Stimulated activated CD8-positive, alpha-beta memory T cell treated with anti-CD3 and anti-CD28 coated beads, Interleukin-12 subunit alpha, Interleukin-12 subunit beta, amount 100 ng/mL, for 24 hours (primary cell): Measurements from ENCODE around the gene TEX29.

Experiments used
- DNase-seq: peaks from one replicate; pipeline ENCODE4 v3.0.0-alpha.2; 2020; ENCODE audit errors: extremely low read depth

TEX29 gene

DNA sequence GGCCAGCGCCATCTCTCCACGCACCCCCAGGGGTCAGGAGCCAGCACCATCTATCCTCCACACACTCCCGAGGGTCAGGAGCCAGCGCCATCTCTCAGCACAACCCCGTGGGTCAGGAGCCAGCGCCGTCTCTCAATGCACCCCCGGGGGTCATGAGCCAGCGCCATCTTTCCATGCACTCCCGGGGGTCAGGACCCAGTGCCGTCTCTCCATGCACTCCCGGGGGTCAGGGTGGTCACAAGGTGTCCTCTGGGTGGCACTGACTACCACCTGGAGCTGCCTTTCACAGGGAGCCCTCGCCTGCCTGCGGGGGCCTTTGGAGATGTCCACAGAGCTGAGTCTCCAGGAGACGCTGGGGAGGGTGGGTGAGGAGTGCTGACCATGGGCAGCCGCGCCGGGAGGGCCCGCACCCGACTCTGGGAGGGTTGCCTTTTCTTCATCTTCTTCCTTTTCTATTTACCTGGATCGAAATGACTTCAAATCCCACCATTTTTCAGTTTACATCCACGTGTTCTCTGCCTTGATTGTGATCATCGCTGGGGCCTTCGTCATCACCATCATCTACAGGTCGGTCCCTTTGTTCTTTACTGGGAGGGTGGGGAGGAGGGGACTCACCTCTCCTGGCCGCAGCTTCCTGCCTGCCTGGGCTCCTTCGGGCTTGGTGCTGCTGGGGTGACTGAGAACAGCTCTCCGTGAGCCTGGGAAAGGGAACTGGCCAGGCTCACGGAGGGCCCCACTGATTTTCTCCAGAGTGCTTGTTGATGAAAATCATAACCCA is 19.1 kb downstream of the TEX29 start:
- no peak for DNase-seq

DNA sequence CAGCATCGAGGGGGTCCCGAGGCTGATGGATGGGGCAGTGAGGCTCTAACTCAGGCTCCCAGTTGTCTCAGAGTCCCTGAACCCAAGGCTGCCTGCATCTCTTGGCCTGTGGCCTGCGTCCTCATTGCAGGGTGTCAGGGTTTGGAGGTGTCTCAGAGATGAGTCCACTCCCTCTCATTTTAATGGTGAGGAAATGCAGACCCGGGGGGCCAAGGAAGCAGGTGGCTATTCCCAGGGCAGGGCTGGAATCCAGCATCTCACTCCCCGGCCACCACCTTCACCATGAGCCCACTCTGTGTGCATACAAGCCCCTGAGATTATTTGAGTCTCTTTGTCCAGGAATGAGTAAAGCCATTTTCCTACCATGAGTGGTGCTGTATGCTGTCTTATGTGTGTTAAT is 21.4 kb downstream of the TEX29 start:
- DNase-seq, result no peak

DNA sequence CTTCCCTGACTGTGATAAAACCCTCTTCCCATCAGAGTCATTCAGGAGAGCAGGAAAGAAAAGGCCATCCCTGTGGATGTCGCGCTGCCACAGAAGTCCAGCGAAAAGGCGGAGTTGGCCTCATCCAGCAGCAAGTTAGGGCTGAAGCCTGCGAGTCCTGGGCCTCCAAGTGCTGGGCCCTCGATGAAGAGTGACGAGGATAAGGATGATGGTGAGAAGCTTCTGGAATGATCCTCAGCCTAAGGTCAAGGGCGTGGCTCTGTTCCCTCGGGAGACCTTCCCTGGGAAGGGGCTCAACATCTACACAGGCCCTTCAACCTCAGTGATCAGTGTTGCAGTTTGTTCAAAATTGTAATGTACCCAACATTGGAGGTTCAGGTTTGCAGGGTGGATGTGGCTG is 22.3 kb downstream of the TEX29 start:
- no peak for DNase-seq

DNA sequence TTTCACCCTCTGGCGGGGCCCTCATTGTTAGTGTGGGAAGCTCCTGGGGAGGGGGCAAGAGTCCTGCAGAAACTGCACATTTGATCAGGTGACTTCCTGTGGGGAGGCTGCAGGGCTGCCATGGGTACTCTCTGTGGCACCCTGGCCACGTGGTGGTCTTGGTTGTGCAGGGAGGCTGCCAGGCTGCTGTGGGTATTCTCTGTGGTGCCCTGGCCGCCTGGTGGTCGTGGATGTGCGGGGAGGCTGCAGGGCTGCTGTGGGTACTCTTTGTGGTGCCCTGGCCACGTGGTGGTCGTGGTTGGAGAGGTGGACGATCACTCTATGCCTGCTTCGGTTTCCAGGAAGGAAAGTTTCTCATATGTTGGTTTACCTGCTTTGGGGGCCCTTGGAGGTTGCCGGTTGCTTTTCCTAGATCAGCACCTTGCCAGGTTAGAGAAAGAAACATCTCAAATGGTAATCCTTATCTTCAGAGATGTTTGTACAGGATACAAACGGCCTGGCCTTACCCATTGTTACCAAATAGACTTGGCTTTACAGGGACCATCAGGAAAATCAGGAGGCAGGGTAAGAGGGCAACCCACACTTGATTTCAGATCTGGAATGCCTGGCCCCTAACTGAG is 22.9 kb downstream of the TEX29 start:
- no peak for DNase-seq

DNA sequence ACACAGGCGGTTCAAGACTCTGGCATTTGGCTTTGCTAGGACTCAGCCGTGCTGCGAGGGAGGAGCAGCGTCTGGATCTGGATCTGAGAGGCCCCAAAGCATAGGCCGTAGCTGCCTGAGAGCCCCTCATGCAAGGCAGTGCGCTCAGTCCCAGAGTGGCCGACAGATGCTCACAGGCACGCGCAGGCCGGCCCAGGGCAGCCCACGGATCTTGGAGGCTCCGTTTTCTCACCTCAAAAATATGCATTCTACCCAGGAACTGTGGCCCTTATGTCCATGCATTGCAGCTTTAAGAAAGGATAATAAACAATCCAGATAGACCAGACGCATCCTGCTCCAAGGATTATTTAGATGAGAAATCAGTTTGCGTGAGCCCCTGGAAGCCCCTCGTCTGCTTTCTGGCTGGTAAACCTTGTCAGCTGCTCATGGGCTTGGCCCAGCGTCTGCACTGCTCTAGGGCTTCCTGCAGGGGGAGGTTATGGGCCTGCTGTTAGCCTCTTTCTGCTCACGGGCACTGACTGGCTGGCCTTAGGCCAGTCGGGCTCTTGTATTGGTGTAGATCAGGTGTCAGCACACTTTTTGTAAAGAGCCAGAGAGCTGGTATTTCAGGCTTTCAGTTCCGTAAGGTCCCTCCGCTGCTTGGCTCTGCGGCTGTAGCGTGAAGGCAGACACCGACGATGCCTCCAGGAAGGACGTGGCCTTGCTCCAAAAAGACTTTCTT is 24.2 kb downstream of the TEX29 start:
- no peak for DNase-seq

DNA sequence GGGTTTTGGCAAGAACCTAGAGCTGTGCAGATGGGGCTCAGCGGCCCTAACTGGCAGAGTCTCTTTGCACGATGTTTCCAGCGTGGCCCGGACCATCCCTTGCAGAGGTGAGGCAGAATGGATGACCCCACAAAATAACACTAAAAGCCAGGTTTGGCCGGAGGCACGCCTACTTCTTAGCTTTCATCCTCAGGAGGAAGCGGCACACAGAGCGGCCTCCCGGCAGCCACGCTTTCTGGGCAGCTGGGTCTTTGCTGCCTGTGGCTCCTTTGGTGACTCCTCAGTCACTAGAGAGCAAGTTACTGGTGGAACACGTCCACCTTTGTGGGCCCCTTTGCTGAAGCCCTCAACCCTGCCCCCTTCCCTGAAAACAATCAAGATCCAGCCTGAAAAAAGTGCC is 25.2 kb downstream of the TEX29 start:
- DNase-seq, result no peak

DNA sequence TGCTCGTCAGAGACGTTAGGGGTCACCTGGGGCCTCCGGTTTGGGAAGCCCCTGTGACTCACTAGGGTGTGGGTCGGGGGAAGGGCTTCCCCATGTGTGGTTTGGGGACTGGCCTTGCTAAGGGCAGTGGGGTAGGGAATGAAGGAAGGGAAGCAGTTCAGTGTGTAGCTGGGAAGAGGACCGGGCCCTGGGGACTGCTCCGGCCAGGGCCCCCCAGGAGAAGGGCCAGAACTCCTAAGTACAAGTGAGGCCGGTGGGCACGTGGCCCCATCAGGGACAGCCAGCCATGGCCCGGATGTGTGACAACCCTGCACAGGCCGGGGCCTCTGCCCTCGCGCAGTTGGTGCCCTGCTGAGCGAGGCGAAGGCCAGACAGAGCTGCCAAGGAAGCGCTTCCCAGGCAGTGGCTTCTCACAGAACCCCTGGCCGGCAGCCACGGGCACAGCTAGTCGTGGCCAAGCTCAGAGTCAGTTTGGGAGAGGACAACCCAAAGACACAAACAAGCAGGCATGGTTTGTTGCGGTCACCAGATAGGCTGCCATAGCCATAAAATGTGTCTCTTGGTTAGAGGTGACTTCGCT is 25.7 kb downstream of the TEX29 start:
- DNase-seq, result no peak

DNA sequence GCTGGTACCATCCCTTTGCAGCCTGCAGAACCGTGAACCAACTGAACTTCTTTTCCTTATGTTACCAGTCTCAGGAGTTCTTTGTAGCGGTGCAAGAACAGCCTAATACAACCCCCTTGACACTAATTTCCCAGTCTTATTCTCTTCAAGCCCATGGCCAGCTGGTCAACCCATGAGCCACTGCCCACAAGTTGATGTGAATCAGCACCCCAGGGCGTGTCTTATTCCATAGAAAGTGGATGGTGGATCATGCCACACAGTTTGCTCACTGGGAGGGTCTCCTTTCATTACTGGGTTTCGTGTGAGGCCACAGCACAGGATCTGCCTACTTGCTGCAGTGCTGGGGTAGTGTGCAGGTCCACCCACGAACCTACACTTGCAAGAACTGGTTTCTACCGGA is 27.0 kb downstream of the TEX29 start:
- no peak for DNase-seq

DNA sequence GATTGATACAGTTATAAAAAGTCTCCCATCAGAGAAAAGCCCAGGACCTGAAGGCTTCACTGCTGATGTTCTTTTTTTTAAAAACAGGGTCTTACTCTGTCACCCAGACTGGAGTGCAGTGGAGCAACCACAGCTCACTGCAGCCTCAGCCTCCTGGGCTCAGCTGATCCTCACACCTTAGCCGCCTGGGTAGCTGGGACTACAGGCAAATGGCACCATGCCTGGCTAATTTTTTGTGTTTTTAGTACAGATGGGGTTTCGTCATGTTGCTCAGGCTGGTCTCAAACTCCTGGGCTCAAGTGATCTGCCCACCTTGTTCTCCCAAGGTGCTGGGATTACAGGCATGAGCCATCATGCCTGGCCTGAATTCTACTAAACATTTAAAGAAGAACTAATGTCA is 33.1 kb downstream of the TEX29 start:
- no peak for DNase-seq

DNA sequence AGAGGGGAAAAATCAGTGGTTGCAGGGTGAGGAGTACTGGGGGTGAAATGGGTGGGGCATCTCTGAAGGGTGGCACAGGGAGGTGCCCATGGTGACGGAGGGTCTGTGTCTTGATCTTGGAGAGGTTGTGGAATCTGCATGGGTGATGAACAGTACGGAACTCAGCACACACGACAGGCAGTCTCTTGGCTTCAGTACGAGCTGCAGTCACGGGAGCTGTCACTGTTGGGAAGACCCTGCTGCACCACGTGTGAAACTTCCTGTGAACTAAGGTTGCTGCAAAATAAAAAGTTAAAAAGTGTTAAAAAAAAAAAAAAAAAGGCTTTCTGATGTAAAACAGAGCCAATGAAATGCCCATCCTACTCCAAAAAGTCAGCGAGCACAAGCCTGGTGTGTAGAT is 34.3 kb downstream of the TEX29 start:
- DNase-seq, result no peak

DNA sequence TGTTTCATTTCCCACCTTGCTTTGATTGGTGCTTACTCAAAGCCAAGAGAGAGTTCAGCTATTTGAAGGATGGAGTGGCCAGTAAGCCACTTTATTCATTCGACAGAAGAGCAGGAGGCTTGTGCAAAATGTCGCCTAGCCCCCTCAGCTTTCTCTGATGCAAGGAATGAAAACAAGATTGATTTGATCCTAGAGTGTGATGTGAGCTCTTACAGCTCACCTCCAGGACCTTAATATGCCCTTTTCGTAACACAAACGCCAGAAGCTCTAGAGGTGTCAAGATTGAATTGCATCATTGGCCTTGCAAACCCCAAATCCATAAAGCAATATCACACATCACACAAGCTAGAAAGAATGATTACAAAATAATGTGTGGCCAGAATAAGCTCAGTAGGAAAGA is 36.4 kb downstream of the TEX29 start:
- no peak for DNase-seq

DNA sequence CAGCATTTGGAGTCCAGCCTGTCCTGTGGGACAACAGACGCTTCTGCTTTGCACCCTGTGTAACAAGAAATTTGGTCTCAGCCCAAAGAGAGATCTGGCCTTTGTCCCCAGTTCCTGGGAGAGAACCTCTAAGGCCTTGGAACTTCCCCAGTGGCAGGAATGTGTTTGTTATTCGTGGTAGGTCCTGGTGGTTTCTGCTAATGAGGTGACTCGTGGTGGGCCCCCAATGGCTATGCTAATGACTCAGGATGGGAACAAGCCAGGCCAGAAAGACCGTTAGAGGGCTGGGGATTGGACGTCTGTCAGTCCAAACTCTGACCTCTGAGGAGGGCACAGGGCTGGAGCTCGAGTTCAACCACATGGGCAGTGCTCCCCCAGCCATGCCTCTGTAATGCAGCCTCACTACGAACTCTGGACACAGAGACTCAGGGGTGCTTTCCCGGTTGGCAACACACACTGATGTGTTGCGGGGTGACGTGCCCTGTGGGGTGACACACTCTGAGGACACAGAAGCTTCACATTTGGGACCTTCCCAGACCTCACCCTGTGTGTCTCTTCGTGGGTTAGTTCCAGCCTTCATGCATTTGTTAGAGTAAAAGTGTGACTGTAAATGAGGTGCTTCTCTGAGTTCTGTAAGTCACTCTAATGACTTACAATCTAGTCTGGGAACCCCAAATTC is 38.9 kb downstream of the TEX29 start:
- DNase-seq, result no peak

DNA sequence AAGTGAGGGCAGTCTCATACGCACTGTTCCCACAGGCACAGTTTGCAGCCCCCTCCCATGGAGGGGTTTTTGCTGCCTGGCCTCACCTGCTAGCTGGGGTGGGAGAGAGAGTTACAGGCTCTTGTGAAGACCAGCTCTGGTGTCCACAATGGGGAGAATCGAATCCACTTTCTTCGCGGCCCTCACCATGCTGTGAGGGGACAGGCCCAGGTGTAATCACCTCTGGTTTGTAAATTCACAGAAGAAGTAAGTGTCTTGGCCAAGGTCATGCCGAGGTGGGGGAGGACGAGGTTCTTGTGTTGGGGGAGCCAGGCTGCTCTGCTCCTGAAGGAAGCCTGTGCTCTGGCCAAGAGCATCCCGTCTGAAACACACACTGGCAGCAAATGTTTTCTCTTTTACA is 39.5 kb downstream of the TEX29 start:
- DNase-seq, result no peak

DNA sequence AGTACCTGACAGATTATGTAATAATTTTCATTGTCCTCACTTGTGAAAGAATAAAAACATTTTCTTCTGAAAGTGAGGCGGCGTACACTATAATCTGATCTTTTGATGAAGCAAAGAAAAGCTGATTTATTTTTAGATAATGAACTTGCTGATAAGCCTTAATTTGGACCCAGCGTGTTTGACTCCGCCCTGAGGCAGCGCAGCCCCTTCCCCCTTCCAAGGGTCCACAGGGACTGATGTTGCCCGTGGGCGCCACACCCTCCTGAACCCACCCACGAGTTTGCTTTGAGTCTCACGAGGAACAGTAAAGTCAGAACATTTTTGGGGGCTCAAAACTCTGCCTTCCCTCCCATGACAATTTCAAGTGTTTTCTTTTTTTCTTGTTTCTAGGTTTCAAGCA is 40.0 kb downstream of the TEX29 start:
- no peak for DNase-seq

DNA sequence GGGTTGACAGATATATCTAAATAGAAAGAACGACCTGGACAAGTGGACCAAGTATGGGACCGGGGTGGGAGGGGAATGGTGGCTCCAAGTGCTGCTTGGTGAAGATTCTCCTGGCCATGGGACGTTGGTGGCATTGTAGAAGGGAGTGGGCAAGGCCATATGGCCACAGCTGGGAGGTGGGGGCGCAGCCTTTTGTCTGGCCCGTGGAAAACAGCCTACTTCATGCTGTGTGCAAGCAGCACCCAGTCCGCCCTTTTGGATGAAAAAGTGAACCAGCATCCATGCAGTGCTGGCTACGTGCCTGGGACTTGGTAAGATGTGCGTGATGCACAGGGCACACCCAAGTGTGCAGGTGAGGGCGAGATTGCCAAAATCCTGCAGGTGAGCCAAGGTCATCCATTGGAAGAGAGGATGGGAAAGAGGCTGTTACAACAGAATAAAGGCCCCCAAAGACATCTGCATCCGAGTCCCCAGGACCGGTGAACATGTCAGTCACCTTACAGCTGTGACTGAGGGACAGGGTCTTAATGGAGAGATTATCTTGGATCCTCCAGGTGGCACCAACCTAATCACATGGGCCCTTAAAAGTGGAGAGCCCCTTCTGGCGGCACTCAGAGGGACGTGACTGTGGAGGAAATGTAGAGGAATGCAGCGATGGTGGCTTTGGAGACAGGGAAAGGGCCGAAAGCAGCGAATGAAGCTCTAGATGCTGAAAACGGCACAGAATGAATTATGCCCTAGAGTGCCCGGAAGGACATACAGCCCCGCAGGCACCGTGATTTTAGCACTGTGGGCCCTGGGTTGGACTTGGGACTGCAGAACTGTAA is 40.8 kb downstream of the TEX29 start:
- no peak for DNase-seq

DNA sequence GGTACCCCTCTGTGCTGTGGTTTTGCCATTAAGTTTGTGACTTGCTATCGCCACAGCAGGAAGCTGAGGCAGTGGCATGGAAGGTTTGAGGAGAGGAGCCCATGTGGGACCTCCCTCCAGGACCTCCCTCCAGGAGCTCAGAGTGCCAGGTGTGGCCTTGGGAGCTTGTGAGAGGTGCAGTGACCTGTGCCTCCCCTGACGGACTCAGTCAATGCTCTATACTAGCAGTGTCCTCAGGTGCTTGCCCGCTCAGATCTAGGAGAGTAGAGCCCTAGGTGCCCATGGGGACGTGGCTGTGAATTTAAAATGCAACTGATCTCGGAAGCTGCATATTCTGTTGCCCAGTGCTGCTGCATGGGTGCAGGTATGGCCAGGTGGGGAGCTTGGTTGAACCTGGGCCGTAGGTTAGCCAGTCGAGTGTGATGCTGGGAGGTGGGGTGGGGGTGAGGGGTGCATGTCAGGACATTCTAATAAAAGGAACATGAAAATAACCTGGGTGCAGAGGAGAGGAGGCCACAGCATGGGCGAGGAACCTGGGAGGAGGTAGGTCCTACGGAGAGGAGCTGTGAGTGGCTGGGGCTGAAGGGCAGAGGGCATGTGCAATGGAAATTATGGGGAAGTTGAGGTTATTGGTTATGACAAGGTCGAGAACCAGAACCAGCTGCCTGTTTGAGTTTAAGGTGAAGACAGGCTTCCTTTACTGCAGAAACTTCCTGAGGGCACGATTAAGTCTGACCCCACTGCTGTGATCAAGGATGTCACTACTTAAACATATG is 41.6 kb downstream of the TEX29 start:
- DNase-seq, result no peak

DNA sequence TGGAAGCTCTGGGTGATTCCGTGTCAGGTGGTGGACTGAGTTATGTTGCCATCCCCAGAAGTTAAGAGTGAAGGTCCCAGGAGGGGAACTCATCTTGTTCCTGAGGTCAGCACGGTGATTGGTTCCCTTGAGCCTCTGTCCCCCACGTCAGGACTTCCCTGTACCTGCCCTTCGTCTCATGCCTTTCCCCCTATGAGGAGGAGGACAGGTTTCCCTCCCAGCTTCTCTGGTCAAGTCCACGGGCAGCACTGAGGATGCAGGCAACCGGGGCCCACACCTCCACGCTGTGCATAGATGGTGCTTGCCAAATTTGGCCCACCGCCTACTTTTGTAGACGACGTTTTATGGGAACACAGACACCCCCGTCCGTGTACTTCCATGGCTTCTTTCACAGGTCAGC is 42.7 kb downstream of the TEX29 start:
- DNase-seq, result no peak

DNA sequence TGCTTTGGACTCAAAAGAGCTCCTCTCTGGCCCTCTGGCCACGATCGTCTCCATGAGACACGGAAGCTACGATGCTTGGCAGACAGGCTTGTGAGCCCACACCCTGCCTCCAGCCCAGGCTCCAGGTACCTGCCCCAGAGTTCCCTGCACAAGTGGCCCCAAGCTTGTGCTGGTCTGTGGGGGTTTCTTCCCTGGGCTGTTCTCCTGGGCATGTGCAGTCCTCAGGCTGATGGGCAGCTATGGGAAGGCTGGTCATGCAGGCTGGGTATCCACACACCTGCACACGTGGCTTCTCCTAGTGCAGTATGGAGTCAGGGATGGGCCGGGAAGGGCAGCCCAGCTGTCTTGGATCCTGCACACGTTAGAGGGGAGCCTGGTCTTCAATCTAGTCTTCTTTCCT is 43.1 kb downstream of the TEX29 start:
- DNase-seq, result no peak

DNA sequence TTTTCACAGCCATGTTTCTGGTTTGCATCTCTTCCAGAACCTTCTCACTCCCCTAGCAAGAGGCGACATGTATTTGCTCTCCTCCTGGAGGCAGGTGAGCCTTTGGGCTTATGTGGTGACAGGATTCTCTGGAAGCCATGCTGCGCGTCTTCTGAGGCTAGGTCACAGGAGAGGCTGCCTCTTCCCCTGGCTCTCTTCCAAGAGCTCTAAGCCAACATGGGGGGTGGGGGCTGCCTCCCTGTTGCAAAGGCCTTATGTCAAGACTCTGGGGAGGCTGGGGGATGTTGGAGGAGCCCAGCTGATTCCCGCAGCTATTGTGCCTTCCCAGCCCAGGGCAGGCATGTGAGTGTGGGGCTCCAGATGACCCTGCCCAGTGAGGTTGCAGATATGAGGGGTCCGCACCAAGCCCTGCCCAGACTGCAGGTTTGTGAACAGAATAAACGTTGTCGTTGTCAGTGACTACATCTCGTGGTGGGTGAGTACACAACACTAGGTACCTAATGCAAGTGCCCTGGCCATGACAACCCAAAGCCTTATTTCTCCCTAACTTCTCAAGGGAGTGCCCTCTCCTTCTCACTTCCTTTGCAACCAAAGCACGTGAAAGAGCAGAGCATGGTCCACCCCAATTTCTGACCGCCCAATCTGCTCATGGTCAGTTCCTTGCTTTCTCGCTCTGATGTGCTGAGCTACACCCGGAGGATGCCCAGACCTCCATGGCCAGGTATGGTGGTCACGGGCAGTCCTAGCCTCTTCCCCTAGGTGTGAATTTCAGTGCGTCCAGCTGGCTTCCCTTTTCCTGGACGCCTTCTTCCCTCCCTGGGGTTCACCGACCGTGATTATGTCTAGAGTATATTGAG is 44.9 kb downstream of the TEX29 start:
- no peak for DNase-seq

DNA sequence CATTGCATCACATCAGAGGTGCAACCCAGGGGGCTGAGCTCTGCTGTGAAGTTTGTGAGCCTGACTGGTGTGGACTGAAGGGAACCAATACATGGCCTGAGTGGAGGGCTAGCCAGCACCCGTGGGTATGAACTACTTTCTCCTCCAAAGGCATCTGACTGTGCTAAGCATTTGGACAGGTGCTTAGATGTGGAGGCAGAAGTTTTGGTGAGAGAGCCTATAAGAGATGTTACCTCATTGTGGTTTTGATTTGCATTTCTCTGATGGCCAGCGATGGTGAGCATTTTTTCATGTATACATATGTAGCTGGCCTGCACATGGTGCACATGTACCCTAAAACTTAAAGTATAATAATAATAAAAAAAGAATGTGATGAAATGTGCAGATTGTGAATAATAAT is 46.9 kb downstream of the TEX29 start:
- DNase-seq, result no peak
